GM18507 (cell line): Measurements from ENCODE around the gene PRR3.
"Not testable (repeated sequence)": the region's sequence is repeated elsewhere in the genome, so short reads cannot be mapped to it uniquely, and the experiment has no call there.

Experiments used
- DNase-seq: peaks from one replicate; pipeline ENCODE4 v3.0.0; 2011; ENCODE audit warnings: low read depth; ENCODE audit not compliant: insufficient read length; ENCODE audit errors: extremely low spot score
- FAIRE-seq: peaks from 2 replicates; lab custom pipeline; 2011; peaks lifted over from hg19 to GRCh38; lab: Jason Lieb, UNC

PRR3 gene

DNA sequence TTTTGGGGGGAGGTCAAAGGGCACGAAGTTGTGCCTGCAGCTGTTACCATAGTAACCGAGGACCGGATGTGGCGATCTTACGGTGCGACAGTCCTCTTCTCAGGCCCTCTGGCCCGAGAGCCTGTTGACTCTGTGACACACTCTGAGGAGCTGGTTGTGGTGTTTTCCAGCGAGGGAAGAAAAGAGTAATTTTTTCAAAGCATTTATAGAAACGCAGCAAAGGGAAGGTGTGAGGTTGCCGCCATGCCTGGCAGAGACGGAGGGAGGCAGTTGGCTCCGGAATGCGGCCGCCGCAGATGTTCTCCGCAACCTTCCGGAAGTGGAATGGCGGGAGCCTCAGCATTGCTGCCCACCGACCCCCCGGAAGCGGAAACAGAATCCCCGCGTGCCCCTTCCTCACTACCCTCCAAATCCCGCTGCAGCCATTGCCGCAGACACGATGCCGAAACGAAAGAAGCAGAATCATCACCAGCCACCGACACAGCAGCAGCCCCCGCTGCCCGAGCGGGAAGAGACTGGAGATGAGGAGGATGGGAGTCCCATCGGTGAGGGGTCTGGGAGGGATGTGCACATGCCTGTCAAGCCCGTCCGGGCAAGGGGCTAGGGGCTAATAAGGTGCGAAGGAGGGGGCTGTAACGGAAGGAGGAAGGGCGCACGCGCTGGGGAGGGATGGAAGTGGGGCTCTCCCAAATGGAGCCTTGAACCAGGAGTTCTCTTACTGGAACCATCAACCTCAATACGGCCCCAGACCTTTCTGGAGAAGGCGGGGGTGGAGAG lies at the start of gene PRR3:
Gene PRR3, plus strand, starts transcription at position 390 of the 777 bp plus-strand sequence. Its CDS starts 50 bp downstream, at position 440.
- DNase-seq (peak; percentile 81), FAIRE-seq (peak; percentile 88)

- DNase-seq (no peak), FAIRE-seq (no peak)
Observed at GRCh38 chr6:30507849-30508827, 49.0 kb upstream of the PRR3 start.

GRCh38 chr6:30508890-30509736 lies 48.0 kb upstream of the PRR3 start:
- DNase-seq (no peak), FAIRE-seq (peak; percentile 96)

DNA sequence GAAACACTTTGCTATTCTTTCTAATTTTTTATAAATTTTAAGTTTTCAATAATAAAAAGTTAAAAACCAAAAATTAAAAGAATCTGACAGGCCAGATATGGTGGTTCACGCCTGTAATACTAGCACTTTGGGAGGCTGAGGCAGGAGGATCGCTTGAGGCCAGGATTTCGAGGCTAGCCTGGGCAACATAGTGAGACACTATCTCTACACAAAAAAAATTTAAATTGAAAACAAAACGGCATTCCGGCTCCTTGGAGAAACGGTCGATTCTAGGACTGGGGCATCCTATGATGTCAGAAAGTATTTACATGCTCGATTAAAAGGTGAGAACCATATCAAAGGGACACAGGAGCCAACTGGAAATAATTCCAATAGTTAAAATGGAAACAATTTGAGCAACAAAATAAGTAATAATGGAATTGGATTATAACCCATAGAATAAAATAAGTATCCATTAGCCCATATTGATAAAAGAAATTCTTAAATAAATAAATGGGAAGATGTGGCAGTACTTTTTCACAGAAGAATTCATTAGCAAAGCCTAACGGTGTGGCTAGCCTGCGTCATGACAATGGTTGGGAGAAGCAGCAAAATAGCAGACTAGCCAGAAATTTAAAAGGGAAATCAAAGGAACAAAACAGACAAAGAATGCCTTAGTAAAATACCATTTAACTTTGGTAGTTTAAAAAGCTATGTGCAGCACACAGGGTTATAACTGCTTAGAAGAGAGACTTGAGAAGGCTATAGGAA lies 46.5 kb upstream of the PRR3 start:
- DNase-seq, result no peak
- no peak for FAIRE-seq

DNA sequence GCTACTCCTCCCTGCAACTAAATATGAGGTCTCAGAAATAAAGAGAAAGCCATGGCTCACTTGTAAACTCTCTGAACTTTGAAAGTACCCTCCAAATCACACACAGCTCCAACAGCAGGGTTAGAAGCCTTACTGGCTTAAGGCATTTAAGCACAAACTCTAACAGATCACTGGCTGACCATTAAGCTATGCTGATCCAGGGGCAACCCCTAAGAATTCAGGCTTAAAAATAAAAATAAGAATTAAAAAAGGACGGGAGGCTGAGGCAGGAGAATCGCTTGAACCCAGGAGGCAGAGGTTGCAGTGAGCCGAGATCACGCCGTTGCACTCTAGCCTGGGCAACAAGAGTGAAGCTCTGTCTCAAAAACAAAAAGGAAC lies 45.9 kb upstream of the PRR3 start:
- FAIRE-seq, result no peak

GRCh38 chr6:30513451-30513850 lies 43.6 kb upstream of the PRR3 start:
- no peak for FAIRE-seq
- DNase-seq, result no peak

More for the DNA sequence above, 45.9 kb upstream of the PRR3 start:
- no peak for DNase-seq

GRCh38 chr6:30515106-30515505 lies 42.0 kb upstream of the PRR3 start:
- FAIRE-seq (no peak), DNase-seq (no peak)

- DNase-seq (peak; percentile 57), FAIRE-seq (peak; percentile 90)
Observed at GRCh38 chr6:30515944-30516753, 40.9 kb upstream of the PRR3 start.

- not testable (repeated sequence) for FAIRE-seq
Observed at GRCh38 chr6:30516754-30517076, 40.4 kb upstream of the PRR3 start.

DNA sequence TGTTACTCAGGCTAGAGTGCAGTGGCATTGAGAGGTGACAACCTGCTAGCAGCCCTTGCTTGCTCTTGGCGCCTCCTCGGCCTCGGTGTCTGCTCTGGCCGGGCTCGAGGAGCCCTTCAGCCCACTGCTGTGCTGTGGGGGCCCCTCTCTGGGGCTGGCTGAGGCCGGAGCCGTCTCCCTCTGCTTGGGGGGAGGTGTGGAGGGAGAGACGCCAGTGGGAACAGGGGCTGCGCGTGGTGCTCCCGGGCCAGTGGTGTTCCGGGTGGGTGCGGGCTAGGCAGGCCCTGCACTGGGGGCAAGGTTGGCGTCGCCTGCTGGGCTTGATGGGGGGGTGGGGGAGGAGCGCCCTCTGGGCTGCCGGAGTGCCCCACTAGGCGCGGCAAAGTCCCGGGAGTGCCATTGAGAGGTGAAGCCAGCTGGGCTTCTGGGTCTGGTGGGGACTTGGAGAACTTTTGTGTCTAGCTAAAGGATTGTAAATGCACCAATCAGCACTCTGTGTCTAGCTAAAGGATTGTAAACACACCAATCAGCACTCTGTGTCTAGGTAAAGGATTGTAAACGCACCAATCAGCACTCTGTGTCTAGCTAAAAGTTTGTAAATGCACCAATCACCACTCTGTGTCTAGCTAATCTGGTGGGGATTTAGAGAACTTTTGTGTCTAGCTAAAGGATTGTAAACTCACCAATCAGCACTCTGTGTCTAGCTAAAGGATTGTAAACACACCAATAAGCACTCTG lies 39.2 kb upstream of the PRR3 start:
- not testable (repeated sequence) for DNase-seq, FAIRE-seq

More at GRCh38 chr6:30516754-30517076, 40.4 kb upstream of the PRR3 start:
- DNase-seq, result not testable (repeated sequence)

GRCh38 chr6:30518505-30519145 lies 38.5 kb upstream of the PRR3 start:
- FAIRE-seq, DNase-seq: not testable (repeated sequence)

- DNase-seq, result no peak
- FAIRE-seq, result no peak
Observed at GRCh38 chr6:30520522-30520921, 36.6 kb upstream of the PRR3 start.

DNA sequence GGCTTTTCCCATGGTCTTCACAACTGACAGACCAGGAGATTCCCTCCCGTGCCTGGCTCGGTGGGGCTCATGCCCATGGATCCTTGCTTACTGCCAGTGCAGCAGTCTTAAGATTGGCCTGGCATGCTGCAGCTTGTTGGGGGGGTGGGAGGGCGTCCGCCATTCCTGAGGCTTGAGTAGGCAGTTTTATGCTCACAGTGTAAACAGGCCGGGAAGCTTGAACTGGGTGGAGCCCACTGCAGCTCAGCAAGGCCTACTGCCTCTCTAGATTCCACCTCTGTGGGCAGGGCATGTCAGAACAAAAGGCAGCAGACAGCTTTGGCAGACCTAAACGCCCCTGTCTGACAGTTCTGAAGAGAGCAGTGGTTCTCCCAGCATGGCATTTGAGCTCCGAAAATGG lies 36.0 kb upstream of the PRR3 start:
- not testable (repeated sequence) for DNase-seq, FAIRE-seq

GRCh38 chr6:30521952-30522351 lies 35.1 kb upstream of the PRR3 start:
- not testable (repeated sequence) for FAIRE-seq, DNase-seq

- FAIRE-seq, result not testable (repeated sequence)
Observed at GRCh38 chr6:30526444-30526843, 30.7 kb upstream of the PRR3 start.

DNA sequence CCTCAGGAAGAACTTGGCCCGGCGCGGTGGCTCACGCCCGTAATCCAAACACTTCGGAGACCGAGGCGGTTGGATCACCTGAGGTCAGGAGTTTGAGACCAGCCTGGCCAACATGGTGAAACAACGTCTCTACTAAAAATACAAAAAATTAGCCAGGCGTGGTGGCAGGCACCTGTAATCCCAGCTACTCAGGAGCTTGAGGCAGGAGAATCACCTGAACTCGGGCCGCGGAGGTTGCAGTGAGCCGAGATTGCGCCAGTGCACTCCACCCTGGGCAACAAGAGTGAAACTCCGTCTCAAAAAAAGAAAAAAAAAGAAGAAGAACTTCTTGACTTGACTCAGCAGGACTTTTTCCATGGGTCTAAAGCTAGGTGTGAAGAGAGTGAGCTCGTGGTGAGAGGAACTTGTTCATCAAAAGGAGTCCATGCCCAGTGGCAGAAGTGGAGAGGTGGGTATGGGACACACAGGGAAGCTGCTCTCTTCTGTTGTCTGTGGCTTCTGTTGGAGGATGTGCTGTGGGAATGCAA lies 27.7 kb upstream of the PRR3 start:
- peak; percentile 78 for FAIRE-seq
- DNase-seq, result not testable (repeated sequence)

More at GRCh38 chr6:30526444-30526843, 30.7 kb upstream of the PRR3 start:
- not testable (repeated sequence) for DNase-seq

GRCh38 chr6:30530014-30530413 lies 27.1 kb upstream of the PRR3 start:
- DNase-seq (no peak), FAIRE-seq (no peak)
